Measurements from ENCODE around the gene TEKT4.
A peak's percentile ranks its signal among the peaks of the same experiment; 100 is the strongest.

Gene TEKT4

DNA sequence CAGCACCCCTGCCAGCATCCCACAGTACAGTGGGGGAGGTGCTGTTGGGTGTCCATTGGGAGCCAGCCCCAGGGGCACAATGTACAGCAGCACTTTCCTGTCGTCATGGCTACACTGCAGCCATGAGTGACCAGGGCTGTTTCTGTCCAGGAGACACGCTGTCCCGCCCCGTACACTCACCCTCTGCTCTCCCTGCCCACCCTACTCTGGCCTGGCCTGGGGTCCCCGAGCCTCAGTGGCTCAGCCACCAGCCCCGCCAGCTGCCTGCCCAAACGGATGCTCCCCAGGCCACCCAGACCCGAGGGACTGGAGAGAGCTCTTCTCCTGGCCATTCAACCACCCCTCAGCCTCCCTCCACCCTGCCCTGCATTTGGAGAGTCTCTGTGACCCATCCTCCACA is 9.3 kb downstream of the TEKT4 start:
- ChIA-PET POLR2A (no interaction called here), CTCF (no interaction called here)
- no peak overlapping the region for H3K4me3 ChIP-seq (ENCODE audit: low read depth, low read length)
- H3K4me1 ChIP-seq (ENCODE audit: control insufficient read depth, insufficient read depth, low read length): no peaks in the 10 kb centered on the region
- no peaks in the 10 kb centered on the region for H3K36me3 ChIP-seq (ENCODE audit: control insufficient read depth in 2 of 2, insufficient read depth in 1 of 2, low read length in 2 of 2)
- H3K27ac ChIP-seq (ENCODE audit: extremely low read depth, low read depth, low read length): no peak overlapping the region
- no peaks in the 10 kb centered on the region for H3K9me3 ChIP-seq (ENCODE audit: control insufficient read depth, insufficient read depth, low read depth, low read length)
- TF ChIP-seq, protein P1, sequence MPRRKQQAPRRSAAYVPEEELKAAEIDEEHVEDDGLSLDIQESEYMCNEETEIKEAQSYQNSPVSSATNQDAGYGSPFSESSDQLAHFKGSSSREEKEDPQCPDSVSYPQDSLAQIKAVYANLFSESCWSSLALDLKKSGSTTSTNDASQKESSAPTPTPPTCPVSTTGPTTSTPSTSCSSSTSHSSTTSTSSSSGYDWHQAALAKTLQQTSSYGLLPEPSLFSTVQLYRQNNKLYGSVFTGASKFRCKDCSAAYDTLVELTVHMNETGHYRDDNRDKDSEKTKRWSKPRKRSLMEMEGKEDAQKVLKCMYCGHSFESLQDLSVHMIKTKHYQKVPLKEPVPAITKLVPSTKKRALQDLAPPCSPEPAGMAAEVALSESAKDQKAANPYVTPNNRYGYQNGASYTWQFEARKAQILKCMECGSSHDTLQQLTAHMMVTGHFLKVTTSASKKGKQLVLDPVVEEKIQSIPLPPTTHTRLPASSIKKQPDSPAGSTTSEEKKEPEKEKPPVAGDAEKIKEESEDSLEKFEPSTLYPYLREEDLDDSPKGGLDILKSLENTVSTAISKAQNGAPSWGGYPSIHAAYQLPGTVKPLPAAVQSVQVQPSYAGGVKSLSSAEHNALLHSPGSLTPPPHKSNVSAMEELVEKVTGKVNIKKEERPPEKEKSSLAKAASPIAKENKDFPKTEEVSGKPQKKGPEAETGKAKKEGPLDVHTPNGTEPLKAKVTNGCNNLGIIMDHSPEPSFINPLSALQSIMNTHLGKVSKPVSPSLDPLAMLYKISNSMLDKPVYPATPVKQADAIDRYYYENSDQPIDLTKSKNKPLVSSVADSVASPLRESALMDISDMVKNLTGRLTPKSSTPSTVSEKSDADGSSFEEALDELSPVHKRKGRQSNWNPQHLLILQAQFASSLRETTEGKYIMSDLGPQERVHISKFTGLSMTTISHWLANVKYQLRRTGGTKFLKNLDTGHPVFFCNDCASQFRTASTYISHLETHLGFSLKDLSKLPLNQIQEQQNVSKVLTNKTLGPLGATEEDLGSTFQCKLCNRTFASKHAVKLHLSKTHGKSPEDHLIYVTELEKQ (tag by site-specific recombination; IDR thresholded peaks at IDR 0.05; ENCODE audit: borderline replicate concordance): no peak
- TF ChIP-seq ZNF76 (tag by site-specific recombination; IDR thresholded peaks at IDR 0.05; ENCODE audit: borderline replicate concordance, low read depth): no peak
- TF ChIP-seq PRDM1 (tag by site-specific recombination; IDR thresholded peaks at IDR 0.05): no peak
- TF ChIP-seq ZNF626 (tag by site-specific recombination; IDR thresholded peaks at IDR 0.05): no peak
- no peak for TF ChIP-seq KLF10 (tag by site-specific recombination; IDR thresholded peaks at IDR 0.05)
- TF ChIP-seq ZNF341 (tag by site-specific recombination; IDR thresholded peaks at IDR 0.05; ENCODE audit: low read depth): 0 out of 2 replicates have a peak, but pooled peaks have one; percentile 10
- TF ChIP-seq SP2 (tag by site-specific recombination; IDR thresholded peaks at IDR 0.05): no peak

GRCh38 chr2:94881070-94881469 is 9.8 kb downstream of the TEKT4 start:
- Histone ChIP-seq H3K4me3 (ENCODE audit: low read depth, low read length) (no peak overlapping the region), H3K4me1 (ENCODE audit: control insufficient read depth, insufficient read depth, low read length) (no peaks in the 10 kb centered on the region), H3K9me3 (ENCODE audit: control insufficient read depth, insufficient read depth, low read depth, low read length) (no peaks in the 10 kb centered on the region), H3K36me3 (ENCODE audit: control insufficient read depth in 2 of 2, insufficient read depth in 1 of 2, low read length in 2 of 2) (no peaks in the 10 kb centered on the region), H3K27ac (ENCODE audit: extremely low read depth, low read depth, low read length) (no peak overlapping the region)
- TF ChIP-seq ZNF404 (tag by site-specific recombination; IDR thresholded peaks at IDR 0.05) (no peak), ZSCAN18 (tag by site-specific recombination; IDR thresholded peaks at IDR 0.05) (no peak), ZNF623 (tag by site-specific recombination; IDR thresholded peaks at IDR 0.05) (no peak), ZNF121 (tag by site-specific recombination; IDR thresholded peaks at IDR 0.05) (no peak), ZNF398 (tag by site-specific recombination; IDR thresholded peaks at IDR 0.05) (no peak), ZNF513 (tag by site-specific recombination; IDR thresholded peaks at IDR 0.05) (no peak), ZNF18 (tag by site-specific recombination; IDR thresholded peaks at IDR 0.05) (no peak), ZXDB (tag by site-specific recombination; IDR thresholded peaks at IDR 0.05) (no peak), ZNF214 (tag by site-specific recombination; IDR thresholded peaks at IDR 0.05; ENCODE audit: borderline replicate concordance) (no peak), HOXD13 (CRISPR knock-in tag; IDR thresholded peaks at IDR 0.05; ENCODE audit: borderline replicate concordance) (no peak), GLI4 (tag by site-specific recombination; IDR thresholded peaks at IDR 0.05) (no peak), ZBTB21 (tag by site-specific recombination; IDR thresholded peaks at IDR 0.05) (no peak), ZNF629 (tag by site-specific recombination; IDR thresholded peaks at IDR 0.05) (no peak), ZNF747 (tag by site-specific recombination; IDR thresholded peaks at IDR 0.05) (no peak), ZNF155 (tag by site-specific recombination; IDR thresholded peaks at IDR 0.05) (no peak), KLF9 (tag by site-specific recombination; IDR thresholded peaks at IDR 0.05; ENCODE audit: low read depth) (no peak), ZNF792 (tag by site-specific recombination; IDR thresholded peaks at IDR 0.05) (no peak), TCF7L2 (IDR thresholded peaks at IDR 0.05; ENCODE audit: borderline replicate concordance, low read depth, low read length) (no peak)
- ChIA-PET POLR2A (no interaction called here), CTCF (interaction anchor here (0.7 kb wide), 1 partner anchor 235 kb away, joined by 3 read pairs; no protein-coding TSS in a partner anchor)

Measured in HEK293 (cell line).